Lung (tissue), 13 donors: ENCODE results near the gene CPED1. TPM values are rescaled to one million over a fixed set of nuclear protein-coding genes. Genes with fewer than 3 reads are reported as not detected.
A peak's percentile ranks its signal among the peaks of the same experiment; 100 is the strongest.

Source experiments
- ATAC-seq: fragments of 200-7000 bp; cut with Tn5 transposase; one replicate; pipeline ENCODE4 v1.9.1; 2020; ENCODE audit warnings: moderate number of reproducible peaks; ENCODE audit not compliant: insufficient read depth, low FRiP score
- DNase-seq, 3 donors: peaks; one replicate each; pipeline ENCODE4 v3.0.0-alpha.2; 2013 to 2017
- H3K27ac ChIP-seq, 2 donors: one replicate each; pipeline ENCODE4 v1.5.1; 2013; ENCODE audit warnings: mild to moderate bottlenecking in 2 of 2, moderate library complexity in 2 of 2, control low read depth in 1 of 2, inconsistent platforms in 1 of 2, low read depth in 1 of 2, low read length in 1 of 2
- H3K27me3 ChIP-seq, 3 donors: one replicate each; pipeline ENCODE4 v1.5.1; 2013; ENCODE audit warnings: low read length in 2 of 3; ENCODE audit not compliant: control insufficient read depth in 3 of 3, insufficient read depth in 3 of 3
- H3K36me3 ChIP-seq, 4 donors: one replicate each; pipeline ENCODE4 v1.5.1; 2013; ENCODE audit warnings: low read length in 4 of 4, mild to moderate bottlenecking in 1 of 4, moderate library complexity in 1 of 4; ENCODE audit not compliant: control insufficient read depth in 4 of 4, insufficient read depth in 4 of 4
- H3K4me1 ChIP-seq, 5 donors: one replicate each; pipeline ENCODE4 v1.5.1; 2013; ENCODE audit warnings: low read length in 5 of 5, mild to moderate bottlenecking in 2 of 5, moderate library complexity in 1 of 5; ENCODE audit not compliant: control insufficient read depth in 5 of 5, insufficient read depth in 5 of 5
- H3K4me3 ChIP-seq: one replicate; pipeline ENCODE4 v1.5.1; 2013; ENCODE audit warnings: mild to moderate bottlenecking, control low read depth, moderate library complexity
- H3K9ac ChIP-seq, 2 donors: one replicate each; pipeline ENCODE4 v1.5.1; 2013; ENCODE audit warnings: low read length in 2 of 2, control low read depth in 1 of 2; ENCODE audit not compliant: insufficient read depth in 1 of 2
- H3K9me3 ChIP-seq, 4 donors: one replicate each; pipeline ENCODE4 v1.5.1; 2013; ENCODE audit warnings: low read length in 3 of 4, mild to moderate bottlenecking in 1 of 4, moderate library complexity in 1 of 4; ENCODE audit not compliant: control insufficient read depth in 4 of 4, insufficient read depth in 3 of 4
- CTCF ChIP-seq: IDR thresholded peaks from 2 replicates; pipeline ENCODE4 v1.5.1; 2012; ENCODE audit warnings: mild to moderate bottlenecking; ENCODE audit errors: control extremely low read depth, extremely low read depth
- WGBS, 2 donors: extraction: QIAGEN DNeasy Blood & Tissue Kit; methylation state at CpG; one replicate each; pipeline ENCODE4 v1.1.7; 2013; 5-methylcytosine and 5-hydroxymethylcytosine counted together
- polyA plus RNA-seq, 2 donors: library from polyadenylated mRNA; stranded (reverse); fragments of 200-250 nt; gene quantifications; one replicate each; pipeline ENCODE4 v1.2.1, GENCODE V29; 2013
- small RNA-seq: library from RNA; depleted of rRNA; stranded (forward); fragments of <200 nt; gene quantifications from one replicate; pipeline ENCODE3, GENCODE V24; 2014; ENCODE audit warnings: low replicate concordance
- total RNA-seq, 2 donors: library from RNA; depleted of rRNA in 1 of 2; stranded (reverse); fragments of >200 nt in 1 of 2; gene quantifications; one replicate each; pipeline ENCODE4 v1.2.1, GENCODE V29; 2014 to 2021
- donor health status: control.
- donor health status: control.
- donor health status: Bipolar disorder and iron deficiency.
- donor health status: healthy.
- donor health status: DM: yes; HTN: yes; CAD: no.

CPED1 gene
- total and polyA plus RNA-seq, 4 donors = 1.8 to 32.3 (median 7.4) TPM

GRCh38 chr7:121343302-121343701 lies 354.8 kb downstream of the CPED1 start:
- Histone ChIP-seq H3K4me1 (no peaks in the 10 kb centered on the region), H3K27me3 (no peaks in the 10 kb centered on the region), H3K27ac (no peak overlapping the region), H3K9me3 (no peaks in the 10 kb centered on the region), H3K4me3 (no peak overlapping the region), H3K36me3 (peaks cover 0 to 14% (median 3%) of the 10 kb centered on the region in 4 donors), H3K9ac (no peak overlapping the region)
- ATAC-seq (no peak), DNase-seq (no peak)
- 82 to 90% methylated on average over 3 of the region's 3 CpGs for WGBS, 2 donors
- TF ChIP-seq CTCF = no peak

GRCh38 chr7:121344093-121344492 lies 355.6 kb downstream of the CPED1 start:
- no peak for TF ChIP-seq CTCF
- DNase-seq (peak in 1 of 3 donors; percentile 14), ATAC-seq (no peak)
- H3K9me3 ChIP-seq = no peaks in the 10 kb centered on the region
- no peaks in the 10 kb centered on the region for H3K4me1 ChIP-seq
- no peak overlapping the region for H3K9ac ChIP-seq
- 88 to 94% methylated on average over 2 of the region's 2 CpGs for WGBS, 2 donors
- no peaks in the 10 kb centered on the region for H3K27me3 ChIP-seq
- no peak overlapping the region for H3K4me3 ChIP-seq
- H3K36me3 ChIP-seq = peaks cover 0 to 14% (median 2%) of the 10 kb centered on the region in 4 donors
- no peak overlapping the region for H3K27ac ChIP-seq

- no peak overlapping the region for H3K27ac ChIP-seq
- H3K9ac ChIP-seq = no peak overlapping the region
- DNase-seq = no peak
- H3K4me3 ChIP-seq = no peak overlapping the region
- no peak for TF ChIP-seq CTCF
- H3K4me1 ChIP-seq = no peaks in the 10 kb centered on the region
- no peaks in the 10 kb centered on the region for H3K27me3 ChIP-seq
- peaks cover 0 to 14% (median 1%) of the 10 kb centered on the region in 4 donors for H3K36me3 ChIP-seq
- H3K9me3 ChIP-seq = no peaks in the 10 kb centered on the region
- ATAC-seq = no peak
- 90 to 95% methylated on average over 1 of the region's 1 CpG for WGBS, 2 donors
These were observed 356.0 kb downstream of the CPED1 start for GRCh38 chr7:121344497-121344896.

Small RNAs within 50 kb of the gene (small RNA-seq; reads per million reads assigned to genes)
- gene HMGN1P18 (not detected), gene RNA5SP240 (not detected), gene RNA5SP241 (not detected), gene RNU6-517P (not detected)

Other genes starting within 250 kb of the CPED1 start
- gene TSPAN12, start 130.6 kb upstream of the CPED1 start, total RNA-seq = 100 to 1,000 TPM in 1 of 2 donors, 10 to 100 TPM in 1; 21.1 to 102 TPM
- 10 to 100 TPM; 16.0 to 24.6 TPM for gene TSPAN12, start 130.6 kb upstream of the CPED1 start, polyA plus RNA-seq
- gene ING3, start 37.9 kb upstream of the CPED1 start, total RNA-seq = 10 to 100 TPM; 16.3 to 24.9 TPM
- 10 to 100 TPM in 1 of 2 donors, 1 to 10 TPM in 1; 8.6 to 12.1 TPM for gene ING3, start 37.9 kb upstream of the CPED1 start, polyA plus RNA-seq